Effector CD8-positive, alpha-beta T cell (primary cell): ENCODE data around the gene NEUROD6.

Experiments
- DNase-seq: peaks from one replicate; lab custom pipeline; 2025; lab: John Stamatoyannopoulos, UW

Gene NEUROD6

GRCh38 chr7:31335161-31335856 is 5.2 kb downstream of the NEUROD6 start:
- DNase-seq: no peak

DNA sequence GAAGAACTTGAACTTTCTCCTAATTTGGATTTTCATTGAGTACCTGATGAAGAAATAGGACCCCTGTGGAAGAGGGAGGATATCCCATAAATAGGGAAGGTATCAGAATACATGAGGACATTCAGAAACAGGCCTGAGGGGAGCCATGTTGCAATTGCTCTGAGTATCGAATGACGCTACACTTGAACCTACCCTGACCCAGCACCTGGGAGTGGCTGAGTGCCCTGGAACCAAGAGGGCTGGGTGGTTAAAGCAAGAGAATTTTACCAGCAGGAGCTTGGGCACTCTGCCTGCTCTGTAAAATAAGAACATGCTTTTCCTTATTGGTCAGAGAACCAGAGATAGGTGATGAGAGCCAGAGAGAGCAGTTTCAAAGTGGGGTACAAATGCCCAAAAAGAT is 7.2 kb downstream of the NEUROD6 start:
- DNase-seq: no peak

GRCh38 chr7:31327071-31327470 is 13.5 kb downstream of the NEUROD6 start:
- no peak for DNase-seq

DNA sequence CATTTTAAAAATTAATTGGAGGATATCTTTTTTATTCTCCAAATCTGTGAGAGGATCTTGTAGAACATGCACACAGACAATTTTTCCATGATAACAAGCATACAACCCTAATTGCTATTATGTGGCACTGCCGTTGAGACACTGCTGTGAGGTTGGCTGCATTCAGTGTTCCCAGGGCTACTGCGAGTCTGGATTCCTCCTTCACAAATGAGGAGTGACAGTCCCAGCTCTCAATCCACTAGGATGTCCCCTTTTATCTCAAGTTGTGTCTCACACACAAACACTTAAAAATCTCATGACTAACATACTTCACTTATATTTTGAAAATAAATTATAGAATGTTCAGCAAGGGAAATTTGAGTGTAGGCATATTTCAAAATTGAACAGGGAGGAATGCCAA is 14.1 kb downstream of the NEUROD6 start:
- DNase-seq: no peak

- DNase-seq: no peak
Measured at GRCh38 chr7:31323101-31323500, 17.4 kb downstream of the NEUROD6 start.

- DNase-seq: no peak
Measured at GRCh38 chr7:31320675-31321074, 19.9 kb downstream of the NEUROD6 start.

GRCh38 chr7:31318313-31318712 is 22.2 kb downstream of the NEUROD6 start:
- no peak for DNase-seq

- no peak for DNase-seq
Measured at GRCh38 chr7:31316876-31317275, 23.6 kb downstream of the NEUROD6 start.

- DNase-seq: no peak
Measured at GRCh38 chr7:31315758-31316157, 24.8 kb downstream of the NEUROD6 start.

DNA sequence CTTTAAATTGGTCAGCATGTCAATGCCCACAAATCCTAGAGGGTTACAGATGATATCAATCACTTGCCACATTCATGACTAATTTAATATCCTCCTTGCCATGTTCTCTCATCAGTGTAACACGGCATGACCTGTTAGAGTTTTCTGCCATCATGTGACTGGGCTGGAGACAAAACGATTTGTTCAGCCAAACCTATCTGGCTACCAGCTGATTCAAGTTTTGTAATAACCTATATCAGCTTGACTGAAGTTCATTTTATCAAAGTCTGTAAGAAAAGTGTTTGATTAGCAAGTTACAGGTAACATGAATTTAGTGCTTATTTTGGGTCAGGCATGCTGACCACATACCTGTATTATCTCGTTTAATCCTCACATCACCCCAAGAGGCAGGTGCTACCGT is 25.7 kb downstream of the NEUROD6 start:
- no peak for DNase-seq

GRCh38 chr7:31312889-31313288 is 27.6 kb downstream of the NEUROD6 start:
- DNase-seq: no peak

GRCh38 chr7:31311552-31311951 is 29.0 kb downstream of the NEUROD6 start:
- no peak for DNase-seq

GRCh38 chr7:31310321-31310935 is 30.1 kb downstream of the NEUROD6 start:
- DNase-seq: no peak

GRCh38 chr7:31309407-31309806 is 31.1 kb downstream of the NEUROD6 start:
- no peak for DNase-seq

DNA sequence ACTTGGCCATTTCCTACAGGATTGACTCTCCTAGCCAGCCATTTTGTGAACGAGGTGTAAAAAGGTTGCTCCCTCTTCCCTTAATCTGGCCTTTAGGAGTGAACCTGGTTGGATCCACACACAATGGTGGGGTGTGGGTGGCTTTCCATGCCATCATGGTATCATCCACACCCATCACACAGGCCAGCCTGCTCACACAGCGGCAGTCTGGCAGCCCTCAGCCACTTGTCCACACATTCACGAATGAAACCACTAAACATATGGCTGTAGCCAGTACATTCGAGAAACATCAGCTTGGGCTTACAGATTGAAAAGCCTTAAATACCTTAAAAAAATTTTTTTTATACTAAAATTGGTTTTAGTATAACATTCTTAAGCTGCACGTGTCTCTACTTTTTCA is 31.9 kb downstream of the NEUROD6 start:
- DNase-seq: no peak

GRCh38 chr7:31307972-31308371 is 32.6 kb downstream of the NEUROD6 start:
- DNase-seq: no peak

DNA sequence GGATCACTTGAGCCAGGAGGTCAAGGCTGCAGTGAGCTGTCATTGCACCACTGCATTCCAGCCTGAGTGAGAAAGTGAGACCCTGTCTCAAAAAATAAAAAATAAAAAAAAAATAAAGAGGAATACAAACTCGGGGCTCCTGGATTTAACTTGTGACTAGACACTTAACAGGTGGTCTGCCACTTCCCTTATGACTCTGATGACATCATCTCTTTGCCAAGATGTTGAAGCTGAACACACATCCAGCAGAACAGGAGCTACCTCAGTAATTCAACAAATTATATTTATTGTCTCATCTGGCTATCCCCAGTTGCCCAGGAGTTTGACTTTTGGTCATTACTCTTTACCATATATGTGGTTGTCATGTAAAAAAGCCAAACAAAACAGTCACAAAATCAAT is 35.3 kb downstream of the NEUROD6 start:
- no peak for DNase-seq

GRCh38 chr7:31304446-31304845 is 36.1 kb downstream of the NEUROD6 start:
- DNase-seq: no peak

DNA sequence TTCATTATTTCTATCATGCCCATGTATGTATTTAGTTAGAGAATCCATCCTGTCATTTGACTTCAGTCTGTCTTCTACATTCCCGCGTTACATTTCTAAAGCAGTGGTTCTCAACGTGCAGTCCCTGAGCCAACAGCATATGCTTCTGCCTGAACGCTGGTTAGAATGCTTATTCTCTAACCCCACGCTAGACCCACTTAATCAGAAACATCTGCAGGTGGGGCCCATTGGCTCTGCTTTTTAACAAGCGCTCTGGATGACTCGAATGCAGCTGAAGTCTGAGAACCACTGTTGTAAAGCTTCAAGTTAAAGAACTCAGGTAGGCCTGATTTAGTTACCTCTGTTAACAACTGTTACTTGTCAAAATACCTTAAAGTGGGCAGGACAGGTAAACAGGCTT is 38.2 kb downstream of the NEUROD6 start:
- no peak for DNase-seq

DNA sequence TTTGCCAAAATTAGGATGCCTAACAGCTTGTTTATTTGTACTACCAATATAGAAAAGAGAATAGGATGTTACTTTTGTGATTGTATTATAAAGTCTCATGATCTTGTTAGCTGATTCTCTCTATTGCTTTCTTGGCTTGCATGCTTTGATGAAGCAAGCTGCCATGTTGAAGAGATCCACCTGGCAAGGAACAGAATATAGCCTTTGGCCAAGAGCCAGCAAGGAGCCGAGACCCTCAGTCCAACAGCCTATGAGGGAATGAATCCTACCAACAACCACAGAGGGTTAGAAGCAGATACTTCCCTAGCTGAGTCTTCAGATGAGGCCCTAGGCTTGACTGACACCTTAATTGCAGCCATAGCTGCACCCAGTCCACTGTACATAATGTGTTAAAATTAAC is 41.2 kb downstream of the NEUROD6 start:
- no peak for DNase-seq

- DNase-seq: no peak
Measured at GRCh38 chr7:31290601-31291000, 49.9 kb downstream of the NEUROD6 start.
